M059J (cell line): Measurements from ENCODE around the gene PCSK6. TPM values are rescaled to one million over a fixed set of nuclear protein-coding genes. Genes with fewer than 3 reads are reported as not detected.

Experiments used
- DNase-seq: peaks from one replicate; pipeline ENCODE4 v3.0.0-alpha.2; 2012; ENCODE audit warnings: low read depth
- total RNA-seq: library from RNA; depleted of rRNA; stranded (reverse); fragments of >200 nt; shearing (Covaris generic); gene quantifications from 2 replicates; pipeline ENCODE4 v1.2.3, GENCODE V29; 2014

Gene PCSK6
- total RNA-seq, 1 experiment from 2014 or later = not detected

DNA sequence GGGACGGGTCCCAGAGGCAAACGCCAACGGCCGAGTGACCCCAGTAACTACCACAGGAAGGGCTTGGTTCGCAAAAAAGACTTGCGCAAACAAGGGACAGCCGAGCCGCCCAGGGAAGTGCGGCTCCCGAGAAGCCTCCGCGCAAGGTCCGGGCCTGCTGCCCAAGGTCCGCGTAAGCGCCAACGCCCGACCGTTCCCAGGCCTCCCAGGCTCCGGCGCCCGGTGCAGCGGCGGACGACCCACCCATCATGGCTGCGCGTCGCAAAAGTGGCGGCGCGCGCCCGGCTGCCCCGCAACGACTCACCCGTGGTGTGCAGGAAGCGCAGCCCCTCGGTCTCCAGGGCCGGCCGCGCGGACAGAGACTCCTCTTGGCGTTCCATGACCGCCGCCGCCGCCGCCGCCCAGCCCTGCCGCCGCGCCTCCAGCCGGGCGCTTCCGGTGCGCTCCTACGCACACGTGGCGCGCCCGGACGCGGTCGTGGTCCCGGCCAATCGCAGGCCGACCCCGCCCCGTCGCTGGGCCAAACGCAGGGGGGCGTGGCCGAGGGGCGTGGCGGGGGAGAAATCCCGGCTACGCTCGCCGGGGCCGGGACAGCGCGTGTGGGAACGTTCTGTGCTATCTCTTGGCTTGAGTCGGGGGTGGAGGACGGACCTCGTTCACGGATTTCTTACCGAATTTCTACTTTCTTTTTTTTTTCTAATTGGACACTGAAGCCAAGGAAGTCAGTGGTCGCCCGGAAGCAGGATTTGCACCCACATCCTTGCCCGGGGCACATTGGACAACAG is 212.3 kb downstream of the PCSK6 start, which contains the start of gene SELENOS:
TSS of gene SELENOS (minus strand) at position 448 of the 785 bp plus-strand sequence. CDS start at position 380, 68 bp downstream.
- DNase-seq = peak; percentile 83

- DNase-seq = peak; percentile 21
Observed at GRCh38 chr15:101276501-101277037, 212.9 kb downstream of the PCSK6 start.

DNA sequence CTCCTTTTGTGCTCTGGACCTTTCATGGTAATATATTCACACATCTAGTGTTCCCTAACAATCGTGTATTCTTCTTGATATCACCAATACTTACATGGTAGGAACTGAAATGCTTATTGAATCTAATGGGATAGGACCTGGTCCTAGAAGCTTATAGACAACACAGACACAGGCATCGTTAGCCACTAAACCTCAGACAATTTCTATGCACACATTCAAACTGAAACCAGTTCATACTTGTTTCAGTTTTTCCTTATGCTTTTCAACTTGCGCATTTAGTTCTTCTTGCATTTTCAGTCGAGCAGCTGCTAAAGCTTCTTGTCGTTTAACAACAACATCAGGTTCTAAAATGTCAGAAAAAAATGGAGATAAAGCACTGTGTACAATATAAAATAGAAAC is 214.5 kb downstream of the PCSK6 start:
- DNase-seq = no peak

DNA sequence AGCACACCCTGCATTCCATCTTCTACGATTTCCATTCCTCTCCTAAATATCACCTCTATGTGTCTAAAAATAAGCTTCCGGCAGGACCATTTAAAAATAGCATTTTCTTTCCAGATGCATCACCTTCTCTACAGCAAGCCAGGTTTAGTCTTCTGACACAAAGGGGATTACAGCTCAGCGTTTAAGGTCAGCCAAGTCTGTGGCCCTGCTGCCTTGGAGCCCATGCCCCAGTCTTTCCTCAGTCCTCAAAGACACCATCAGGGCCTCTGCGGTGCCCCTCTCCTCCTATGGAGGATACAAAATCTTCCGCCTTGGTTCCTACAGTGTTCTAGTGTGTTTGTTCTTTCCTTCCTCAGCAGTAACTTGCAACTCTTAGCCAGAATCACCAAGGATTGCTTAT is 216.0 kb downstream of the PCSK6 start:
- DNase-seq = no peak

DNA sequence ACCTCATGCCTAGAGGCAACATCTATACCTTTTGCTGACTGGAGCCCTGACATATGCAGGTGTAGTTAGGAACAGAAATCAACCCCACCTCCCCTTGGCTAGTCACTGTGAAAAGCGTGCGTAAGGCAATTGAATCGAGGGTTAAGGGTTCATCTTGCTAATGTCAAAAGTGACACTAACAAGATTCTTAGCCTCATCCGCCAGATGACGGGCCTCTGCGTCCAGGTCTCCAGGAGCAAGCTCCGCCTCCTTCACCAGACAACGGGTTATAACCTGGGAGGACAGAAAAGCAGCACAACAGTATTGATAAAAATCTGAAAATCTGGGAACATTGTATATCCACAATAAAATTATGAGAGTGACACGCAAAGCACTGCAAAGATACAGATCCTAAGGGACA is 216.9 kb downstream of the PCSK6 start:
- no peak for DNase-seq

DNA sequence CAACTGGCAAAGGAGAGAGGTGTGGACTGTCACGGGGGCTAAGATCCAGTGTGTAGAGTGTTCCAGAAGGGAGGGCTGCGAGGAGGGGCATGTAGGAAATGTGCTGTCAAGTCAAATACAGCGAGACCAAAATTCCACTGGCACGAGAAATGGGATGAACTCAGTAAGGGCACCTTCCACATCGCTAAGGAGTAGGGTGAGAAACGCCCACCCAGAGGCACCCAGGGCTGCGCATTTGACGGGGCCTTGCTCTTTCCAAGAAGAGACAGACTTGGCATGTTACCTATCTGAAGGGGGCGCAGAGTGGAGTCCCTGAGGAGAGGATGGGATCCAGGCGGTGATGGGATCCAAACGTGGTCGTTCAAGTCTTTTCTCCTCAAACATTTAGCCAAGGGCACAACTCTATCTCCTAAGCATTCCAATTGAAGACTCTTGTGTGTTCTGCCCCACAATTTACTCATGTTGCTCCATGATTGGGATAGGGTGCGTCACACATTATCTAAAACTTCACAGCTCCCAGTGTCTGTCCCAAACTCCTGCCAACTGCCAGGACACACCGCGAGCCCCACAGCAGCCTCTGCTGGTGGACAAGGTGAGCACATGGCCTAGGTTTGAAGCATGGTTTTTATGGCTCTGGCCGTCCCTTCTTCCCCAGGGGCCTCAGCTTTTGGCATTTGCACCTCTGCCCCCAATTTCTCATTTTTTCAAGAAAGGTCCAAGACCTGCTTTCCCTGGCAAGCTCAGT is 219.9 kb downstream of the PCSK6 start:
- DNase-seq = peak; percentile 31

DNA sequence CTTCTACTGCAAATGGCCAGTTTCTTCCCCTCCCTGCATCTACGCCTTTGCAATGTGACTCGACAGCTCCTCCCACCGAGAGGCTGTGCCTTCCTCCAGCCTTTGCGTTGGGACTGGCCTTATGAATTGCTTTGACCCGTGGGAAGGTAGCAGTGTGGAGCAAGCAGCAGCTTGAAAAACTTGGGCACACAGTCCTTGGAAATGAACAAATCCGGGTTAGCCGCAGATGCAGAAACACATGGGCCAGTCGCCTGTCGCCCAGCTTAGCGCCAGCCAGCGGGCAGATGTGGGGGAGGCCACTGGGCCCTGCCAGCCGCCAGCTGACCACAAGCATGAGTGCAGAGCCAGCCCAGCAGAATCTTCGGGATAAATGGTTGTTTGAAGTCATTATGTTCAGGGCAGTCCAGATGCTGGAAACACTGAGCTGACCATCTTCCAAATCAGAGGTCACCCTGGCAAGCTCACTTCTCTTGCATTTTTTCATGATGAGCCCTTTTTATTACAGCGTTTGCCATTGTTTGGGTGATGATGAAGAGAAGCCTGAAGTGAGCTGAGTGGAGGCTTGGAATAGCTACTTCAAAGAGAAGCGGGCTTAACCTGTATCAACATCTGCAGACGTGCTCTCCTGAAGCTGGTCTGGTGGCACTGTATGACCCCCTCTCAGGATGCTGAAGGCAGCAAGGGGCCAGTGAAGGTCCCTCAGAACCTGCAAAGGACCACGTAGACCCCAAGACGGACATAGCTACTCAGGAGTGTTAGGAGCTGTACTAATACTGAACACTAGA is 222.0 kb downstream of the PCSK6 start:
- peak; percentile 92 for DNase-seq

DNA sequence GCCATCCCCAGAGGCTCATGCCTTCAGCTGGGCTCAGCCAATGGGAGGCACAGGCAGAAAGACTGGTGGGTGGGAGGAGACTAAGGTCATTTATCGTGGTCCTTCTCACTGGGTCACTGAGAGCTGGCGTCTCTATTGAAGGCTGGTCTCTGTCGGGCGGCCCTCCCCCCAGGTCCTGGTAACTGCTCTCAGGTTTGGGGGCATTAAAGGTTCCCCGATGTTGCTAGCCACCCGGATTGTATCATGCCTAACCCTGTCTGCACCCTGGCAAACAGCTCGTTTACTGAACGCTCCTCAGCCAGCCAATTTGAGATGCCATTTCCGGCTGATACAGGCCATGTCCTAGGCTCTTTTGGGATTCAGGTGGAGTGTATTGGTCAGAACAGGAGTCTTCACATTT is 222.7 kb downstream of the PCSK6 start:
- DNase-seq = no peak

- DNase-seq = peak; percentile 70
Observed at GRCh38 chr15:101266034-101266433, 223.5 kb downstream of the PCSK6 start.

DNA sequence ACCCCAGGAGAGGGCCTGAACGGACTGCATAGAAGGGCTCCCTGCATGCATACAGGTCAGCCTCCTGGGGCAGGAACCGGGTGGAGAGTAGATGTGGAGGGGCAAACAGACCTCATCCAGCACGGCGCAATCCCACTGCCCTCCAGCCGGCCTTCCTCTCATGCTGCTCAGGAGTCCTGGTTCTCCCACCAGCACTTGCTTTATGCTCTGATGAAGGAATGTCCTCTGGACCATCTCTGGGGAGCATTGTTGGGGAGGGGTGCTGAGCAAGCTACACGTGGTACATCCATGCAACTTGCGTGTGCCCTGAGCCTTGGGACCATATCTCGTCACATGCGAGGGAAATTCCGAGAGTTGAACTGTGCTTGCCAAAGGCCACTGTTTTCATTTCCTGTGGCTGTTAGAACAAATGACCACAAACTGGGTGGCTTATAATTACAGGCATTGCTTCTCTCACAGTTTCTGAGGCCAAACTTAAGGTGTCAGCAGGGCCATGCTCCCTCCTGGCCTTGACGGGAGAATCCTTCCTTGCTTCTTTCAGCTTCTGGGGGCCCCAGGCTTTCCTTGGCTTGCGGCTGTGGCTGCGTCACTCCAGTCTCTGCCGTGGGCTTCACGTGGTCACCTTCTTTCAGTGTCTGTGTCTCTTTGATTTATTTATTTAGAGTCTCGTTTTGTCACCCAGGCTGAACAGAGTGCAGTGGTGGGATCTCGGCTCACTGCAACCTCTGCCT is 224.4 kb downstream of the PCSK6 start:
- DNase-seq = no peak

- peak; percentile 45 for DNase-seq
Observed at GRCh38 chr15:101264011-101264410, 225.5 kb downstream of the PCSK6 start.

DNA sequence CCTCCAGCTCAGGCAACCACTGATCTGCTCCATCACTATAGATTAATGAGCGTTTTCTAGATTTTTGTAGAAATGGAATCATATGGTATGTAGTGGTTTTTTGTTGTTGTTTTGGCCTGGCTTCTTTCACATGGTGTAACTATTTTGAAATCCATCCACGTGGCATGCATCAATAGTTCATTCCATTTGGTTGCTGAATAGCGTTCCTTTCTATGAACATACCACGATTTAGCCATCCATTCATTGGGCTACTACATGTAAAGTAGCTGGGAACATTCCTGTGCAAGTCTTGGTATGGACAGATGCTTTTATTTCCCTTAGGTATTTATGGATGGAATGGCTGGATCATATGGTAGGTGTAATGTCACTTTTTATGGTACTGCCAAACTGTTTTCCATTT is 227.0 kb downstream of the PCSK6 start:
- no peak for DNase-seq

DNA sequence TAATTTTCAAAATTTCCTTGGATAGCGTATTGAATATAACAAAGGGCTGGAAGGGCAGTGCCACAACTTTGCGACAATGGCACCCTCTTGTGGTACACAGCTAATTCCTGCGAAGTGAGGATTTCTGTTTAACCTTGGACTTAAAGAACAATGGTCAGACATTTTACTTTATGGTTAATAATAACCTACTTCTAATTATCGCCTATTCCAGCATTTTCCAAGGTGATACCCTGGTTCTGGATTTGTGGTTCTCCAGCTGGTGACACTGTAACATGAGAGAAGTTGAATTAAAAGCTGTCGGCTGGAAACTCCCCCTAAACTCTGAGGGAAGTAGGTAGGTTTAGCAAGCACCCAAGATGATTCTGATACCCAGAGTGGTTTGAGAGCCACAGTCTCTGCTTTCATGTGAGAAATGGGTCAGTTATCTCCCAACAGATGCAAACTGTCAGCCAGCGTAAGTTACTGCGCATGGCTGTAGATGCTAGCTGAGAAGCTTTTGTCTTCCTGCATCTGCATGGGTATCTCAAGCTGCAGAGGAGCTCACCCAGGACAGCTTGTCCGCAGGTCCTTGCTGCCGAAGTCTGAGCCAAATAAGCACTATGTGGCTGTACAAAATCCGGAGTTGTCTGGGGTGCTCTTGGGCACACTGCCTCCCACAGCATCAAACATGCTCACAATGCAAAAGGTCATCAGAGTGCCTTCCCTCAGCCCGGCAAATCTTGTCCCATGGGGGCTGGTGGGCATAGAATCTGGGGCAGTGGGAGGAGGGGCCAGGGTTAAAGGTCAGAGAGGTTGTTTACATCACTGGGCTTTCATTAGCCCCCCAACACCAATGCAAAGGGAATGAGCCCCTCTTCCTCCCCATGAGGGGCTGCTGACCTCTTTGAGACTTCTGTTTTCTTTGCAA is 231.0 kb downstream of the PCSK6 start:
- DNase-seq = peak; percentile 65

DNA sequence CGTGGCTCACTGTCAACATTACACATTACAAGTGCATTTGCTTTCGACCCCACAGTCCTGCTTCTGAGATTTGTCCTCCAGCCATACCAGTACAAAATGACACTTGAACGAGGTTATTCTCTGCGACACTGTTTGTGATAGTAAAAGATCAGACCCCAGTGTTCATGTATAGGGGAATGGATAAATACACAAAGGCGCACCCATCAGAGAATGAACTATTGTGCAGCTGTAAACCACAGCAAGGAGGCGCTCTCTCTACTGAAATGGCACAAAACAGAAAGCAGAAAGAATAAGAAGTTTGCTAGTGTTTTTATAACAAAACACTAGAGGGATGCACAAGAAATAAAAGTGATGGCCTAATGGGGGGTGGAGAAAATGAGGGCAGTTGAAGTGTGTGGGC is 232.8 kb downstream of the PCSK6 start:
- no peak for DNase-seq

- no peak for DNase-seq
Observed at GRCh38 chr15:101255615-101256241, 233.8 kb downstream of the PCSK6 start.

DNA sequence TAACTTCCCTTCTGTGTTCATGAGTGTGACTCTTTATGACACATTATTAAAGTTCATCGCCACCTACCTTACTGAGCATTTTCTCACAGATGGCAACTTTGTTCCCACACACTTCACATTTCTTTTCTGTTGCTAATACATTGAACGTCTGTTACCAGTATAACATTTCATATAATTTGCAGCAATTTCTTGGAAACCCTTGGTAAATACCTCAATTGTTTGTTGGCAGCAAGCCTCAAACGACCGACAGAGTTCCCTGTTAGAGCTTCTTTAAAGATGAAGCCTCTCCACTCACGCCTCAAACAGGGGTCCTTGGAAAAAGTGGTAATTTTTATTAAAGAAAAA is 234.5 kb downstream of the PCSK6 start:
- DNase-seq = no peak

GRCh38 chr15:101254157-101255050 is 235.1 kb downstream of the PCSK6 start:
- DNase-seq = no peak
